Kasumi-1 (cell line): ENCODE measurements around the gene NOTCH2.
"Not testable (repeated sequence)": the region's sequence is repeated elsewhere in the genome, so short reads cannot be mapped to it uniquely, and the experiment has no call there.

Experiments used
- DNase-seq, 2 experiments: peaks; one replicate each; lab custom pipeline; 2025; lab: John Stamatoyannopoulos, UW

NOTCH2 gene

DNA sequence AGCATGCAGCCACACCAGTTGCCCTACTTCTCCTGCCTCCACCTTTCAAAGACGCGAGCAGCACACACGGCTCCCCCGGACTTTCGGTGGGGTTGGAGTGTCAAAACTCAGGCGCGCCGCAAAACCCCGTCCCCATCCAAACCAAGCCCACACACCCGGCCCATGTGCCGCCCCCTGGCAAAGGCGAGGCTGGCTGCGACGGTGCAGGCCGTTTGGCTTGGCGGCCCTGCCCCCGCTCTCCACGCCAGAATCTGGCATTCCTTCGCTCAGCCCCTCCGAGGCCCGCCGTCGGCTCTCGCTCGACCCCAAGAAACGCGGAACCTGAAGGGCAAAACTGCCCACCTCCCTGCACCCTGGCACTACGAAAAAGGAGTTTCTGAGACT is 787 bp downstream of the NOTCH2 start:
- DNase-seq: not testable (repeated sequence)

DNA sequence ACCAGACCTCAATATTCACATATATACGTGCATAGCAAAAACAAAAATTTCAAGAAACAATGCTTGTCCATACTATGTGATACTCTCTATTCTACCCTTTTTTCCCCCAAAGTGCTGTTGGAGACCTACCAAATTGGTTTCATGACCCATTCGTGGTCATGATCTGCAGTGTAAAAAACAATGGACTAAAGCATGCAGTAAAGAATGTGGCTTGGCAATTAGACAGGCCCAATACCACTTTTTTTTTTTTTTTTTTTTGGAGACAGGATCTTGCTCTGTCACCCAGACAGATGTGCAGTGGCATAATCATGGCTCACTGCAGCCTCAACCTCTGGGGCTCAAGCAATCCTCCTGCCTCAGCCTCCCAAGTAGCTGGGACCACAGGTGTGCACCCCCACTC is 21.3 kb downstream of the NOTCH2 start:
- DNase-seq: not testable (repeated sequence)

DNA sequence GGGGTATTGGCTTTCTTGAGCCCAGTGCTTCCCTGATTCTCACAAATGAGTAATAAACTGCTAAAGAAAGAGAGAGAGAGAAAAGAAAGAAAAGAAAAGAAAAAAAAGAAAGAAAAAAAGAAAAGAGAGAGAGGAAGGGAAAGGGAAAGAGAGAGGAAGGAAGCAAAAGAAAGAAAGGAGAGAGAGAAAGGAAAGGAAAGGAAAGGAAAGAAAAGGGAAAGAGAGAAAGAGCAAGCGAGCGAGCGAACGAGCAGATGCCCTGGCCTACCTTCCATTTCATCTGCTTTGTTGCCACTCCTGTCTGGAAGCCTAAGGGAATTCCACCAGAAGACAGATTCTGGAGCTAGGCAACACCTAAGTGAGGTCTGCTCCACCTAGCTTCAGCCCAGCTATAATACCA is 27.7 kb downstream of the NOTCH2 start:
- DNase-seq: not testable (repeated sequence)

DNA sequence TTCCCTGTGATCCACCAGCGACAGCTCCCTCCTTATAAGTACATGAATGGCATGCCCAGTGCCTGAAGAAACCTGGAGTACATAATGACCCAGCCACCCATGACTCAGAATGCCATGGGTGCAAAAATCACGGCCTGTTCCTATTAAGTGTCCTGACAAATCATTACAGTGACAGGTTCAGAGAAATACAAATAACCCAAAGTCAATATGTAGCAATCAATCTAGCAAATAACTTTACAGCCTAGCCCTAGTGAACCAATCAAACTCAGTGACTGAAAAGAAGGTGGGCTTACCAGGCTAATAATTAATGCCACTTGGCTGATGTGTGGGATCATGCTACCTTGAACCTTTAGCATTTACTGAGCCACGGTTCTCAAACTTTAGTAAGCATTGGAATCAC is 37.2 kb downstream of the NOTCH2 start:
- not testable (repeated sequence) for DNase-seq

DNA sequence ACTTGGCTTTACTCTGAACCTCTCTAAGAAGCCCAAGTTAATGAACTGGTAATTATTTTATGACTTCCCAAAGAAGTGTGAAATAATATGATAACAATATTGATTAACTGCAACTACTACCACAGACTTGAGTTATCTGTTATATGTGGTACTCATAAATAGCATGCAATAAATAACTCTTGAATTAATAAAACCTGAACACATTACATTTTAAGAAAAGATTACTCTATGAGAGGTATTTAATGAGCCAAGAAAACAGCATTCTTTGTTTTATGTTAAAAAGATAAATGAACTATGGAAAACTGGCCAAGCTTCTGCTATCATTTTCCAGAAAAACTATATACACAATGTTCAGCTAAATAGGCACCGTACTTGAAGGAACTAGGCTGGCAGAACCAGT is 45.7 kb downstream of the NOTCH2 start:
- DNase-seq: not testable (repeated sequence)

DNA sequence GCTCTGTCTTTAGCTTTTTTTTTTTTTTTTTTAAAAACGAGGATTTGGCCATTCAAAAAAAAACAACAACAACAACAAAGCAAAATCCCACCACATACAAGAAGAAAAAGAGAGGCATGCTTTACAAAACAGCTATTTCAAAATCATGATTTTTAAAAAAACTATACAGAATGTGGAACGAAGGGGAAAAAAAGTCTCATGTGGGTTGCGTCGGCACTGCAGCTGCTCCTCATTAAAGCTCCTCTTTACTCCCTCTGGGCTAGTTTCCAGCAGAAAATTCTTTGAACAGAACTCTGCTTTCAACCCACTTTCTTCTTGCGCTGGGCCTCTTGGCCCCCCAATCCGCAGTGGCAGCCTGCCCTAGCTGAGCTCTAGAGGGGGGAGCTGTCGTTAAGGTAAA is 54.5 kb downstream of the NOTCH2 start:
- DNase-seq: not testable (repeated sequence)

DNA sequence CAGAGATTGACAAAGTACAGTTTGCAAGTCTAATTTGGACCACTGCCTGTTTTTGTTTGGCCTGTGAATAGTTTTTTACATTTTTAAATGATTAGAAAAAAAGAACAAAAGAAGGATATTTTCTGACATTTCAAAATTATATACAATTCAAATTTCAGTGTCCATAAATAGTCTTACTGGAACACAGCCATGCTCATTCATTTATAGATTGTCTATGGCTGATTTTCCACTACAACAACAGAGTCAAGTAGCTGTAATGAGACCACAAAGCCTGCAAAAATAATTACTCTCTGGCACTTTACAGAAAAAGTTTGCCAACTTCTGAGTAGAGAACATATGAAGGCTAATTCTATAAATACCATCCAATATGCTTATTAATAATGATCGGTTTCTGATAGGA is 61.1 kb downstream of the NOTCH2 start:
- DNase-seq: not testable (repeated sequence)

DNA sequence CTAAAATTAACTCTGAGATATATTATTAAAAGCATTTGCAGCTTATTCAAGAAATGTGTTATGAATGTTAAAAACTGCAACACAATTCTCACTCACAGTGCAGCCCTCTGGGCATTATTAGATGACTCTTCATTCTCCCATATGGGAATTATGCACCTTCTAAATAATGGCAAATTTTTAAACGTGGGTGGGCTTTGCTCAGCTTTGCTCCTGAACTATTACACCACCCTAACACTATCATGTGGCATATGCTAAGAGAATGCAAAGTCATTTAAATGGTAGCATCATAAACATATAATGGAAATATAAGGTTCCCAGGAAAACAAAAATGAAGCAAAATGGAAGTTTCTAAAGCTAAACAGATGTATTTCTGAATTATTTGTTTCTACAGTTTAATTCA is 61.6 kb downstream of the NOTCH2 start:
- not testable (repeated sequence) for DNase-seq

DNA sequence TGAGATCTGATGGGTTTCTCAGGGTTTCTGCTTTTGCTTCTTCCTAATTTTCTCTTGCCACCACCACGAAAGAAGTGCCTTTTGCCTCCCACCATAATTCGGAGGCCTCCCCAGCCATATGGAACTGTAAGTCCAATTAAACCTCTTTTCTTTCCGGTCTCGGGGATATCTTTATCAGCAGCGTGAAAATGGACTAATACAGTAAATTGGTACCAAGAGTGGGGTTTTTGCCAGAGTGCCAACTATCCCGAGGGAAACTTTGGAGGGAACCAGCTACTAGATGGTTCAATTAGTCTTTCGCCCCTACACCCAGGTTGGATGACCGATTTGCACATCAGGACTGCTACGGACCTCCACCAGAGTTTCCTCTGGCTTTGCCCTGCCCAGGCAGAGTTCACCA is 68.4 kb downstream of the NOTCH2 start:
- DNase-seq: not testable (repeated sequence)

DNA sequence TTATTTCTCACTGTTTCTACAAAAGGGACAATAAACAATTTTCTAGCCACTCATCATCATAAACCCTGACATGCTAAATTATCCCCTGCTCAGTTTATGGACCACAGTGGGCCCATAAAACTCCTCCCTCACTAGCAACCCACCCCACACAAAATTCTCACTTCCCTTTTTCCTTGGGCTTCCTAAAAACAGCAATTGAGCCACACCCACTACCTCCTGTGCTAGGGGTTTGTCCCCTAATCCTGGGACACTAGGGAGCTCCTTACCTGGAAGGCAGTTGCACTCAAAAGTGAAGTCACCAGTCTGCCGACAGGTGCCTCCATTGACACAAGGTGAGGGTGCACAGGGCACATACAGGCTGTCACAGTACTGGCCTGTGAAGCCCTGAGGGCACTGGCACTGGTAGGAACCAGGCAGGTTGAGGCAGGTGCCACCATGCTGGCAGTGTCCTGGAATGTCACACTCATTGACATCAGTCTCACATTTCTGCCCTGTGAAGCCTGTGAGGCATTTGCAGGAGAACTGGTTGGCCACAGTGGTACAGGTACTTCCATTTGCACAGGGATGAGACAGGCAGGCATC is 72.6 kb downstream of the NOTCH2 start:
- DNase-seq: not testable (repeated sequence)

DNA sequence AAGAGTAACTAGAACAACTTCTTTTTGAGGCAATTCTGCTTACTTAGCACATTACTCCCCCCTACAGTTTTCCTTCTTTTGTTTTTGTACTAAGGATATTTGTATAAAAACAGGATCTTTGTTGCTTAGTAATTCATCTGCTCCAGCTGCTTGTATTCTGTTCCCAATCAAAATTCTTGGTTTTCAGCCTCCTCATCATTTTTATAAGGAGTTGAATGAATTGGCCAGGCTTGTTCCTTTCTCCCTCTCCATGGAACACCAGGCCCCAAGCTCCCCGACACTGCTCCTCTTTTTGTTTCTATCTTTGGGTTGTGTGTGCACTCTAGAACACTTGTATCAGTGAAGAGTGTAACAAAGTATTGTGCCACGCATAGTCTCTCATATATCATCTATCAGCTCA is 73.5 kb downstream of the NOTCH2 start:
- not testable (repeated sequence) for DNase-seq

DNA sequence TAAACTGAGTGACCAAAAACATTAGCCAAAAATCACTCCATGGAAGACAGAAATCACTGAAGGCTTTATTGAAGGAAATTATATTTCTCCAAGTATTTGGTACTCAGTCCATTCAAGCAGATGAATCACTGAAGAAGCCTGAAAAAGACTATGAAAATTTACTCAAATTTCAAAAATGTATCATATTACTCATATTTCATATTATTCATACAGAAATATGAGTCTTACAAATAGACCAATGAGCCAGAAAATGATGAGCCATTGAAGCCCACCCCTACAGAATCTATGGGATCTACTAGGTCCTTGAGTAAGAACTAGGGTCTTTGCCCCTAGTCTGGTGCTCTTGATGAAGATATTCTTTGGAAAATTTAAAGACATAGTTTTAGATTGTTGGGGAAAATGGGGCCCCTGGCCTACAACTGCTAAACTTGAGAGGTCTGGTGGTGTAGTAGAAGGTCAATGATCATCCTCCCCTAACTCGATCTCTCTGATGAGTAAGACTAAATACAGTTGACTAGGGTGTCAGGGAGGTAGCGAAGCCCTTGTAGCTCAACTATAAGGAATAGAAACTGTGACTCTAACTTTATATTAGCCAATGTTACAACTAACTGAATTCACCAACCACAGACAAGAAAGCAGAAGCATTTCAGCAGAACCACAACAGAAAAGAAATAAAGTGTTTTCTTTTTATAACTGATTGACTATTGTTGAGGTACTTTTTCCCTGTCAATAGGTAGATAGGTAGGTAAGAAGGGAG is 81.0 kb downstream of the NOTCH2 start:
- peak in 1 of 2 experiments; percentile 14 for DNase-seq

DNA sequence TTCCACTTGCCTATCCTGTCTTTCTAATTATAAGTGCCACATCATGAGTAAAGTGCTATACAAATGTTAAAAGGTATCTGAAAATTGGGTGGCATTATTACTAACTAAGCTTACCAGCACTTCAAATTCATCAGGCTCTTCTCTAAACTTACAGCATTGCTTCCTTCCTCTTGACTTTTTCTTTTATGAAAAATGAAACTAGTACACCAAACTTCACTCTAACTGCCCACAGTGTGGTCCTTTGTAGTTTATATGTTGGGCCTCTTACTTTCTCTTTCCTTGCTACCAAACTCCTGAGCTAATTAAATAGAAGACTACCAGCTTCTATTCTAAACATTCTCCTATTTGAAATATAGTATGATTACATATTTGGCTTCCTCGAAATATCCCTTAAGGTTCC is 81.8 kb downstream of the NOTCH2 start:
- peak in 1 of 2 experiments; percentile 13 for DNase-seq

DNA sequence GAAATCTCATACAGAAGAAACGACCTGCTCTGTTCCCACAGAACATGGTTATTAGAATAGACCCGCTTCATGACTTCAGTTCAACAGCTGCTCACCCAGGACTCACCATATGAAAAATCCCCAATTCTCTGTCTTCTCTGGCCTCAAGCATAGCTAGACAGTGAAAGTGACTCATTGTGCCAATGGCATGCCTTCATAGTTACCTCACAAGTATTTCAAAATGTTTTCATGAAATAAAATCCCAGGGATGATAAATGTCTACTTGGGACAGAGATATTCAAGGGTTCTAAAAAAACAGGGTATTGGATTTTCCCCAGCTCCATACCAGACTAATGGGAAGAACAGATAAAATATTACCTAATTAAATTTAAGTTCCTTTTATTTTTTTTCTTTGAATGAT is 82.3 kb downstream of the NOTCH2 start:
- no peak for DNase-seq

DNA sequence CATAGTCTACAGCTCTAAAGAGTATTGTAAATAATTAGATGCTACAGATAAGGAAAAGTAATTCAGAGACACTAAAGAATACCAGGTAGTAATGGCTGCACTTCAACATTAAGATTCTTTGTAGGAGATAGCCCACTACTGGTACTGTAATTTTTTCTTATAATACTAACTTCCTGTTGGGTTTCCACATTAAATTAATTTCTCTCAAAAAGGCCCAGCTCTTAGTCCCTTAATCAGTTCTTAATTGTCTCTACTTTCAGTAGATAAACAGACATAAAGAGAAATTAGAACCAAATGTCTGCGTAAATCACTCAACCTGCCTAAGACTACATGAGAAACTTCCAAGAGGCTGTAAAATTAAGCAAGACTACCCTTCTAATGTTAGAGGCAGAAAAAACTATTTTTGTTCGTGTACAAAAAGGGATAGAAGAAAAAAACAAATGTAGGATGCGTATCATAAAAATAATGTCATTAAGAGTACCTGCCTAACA is 83.4 kb downstream of the NOTCH2 start:
- DNase-seq: no peak

DNA sequence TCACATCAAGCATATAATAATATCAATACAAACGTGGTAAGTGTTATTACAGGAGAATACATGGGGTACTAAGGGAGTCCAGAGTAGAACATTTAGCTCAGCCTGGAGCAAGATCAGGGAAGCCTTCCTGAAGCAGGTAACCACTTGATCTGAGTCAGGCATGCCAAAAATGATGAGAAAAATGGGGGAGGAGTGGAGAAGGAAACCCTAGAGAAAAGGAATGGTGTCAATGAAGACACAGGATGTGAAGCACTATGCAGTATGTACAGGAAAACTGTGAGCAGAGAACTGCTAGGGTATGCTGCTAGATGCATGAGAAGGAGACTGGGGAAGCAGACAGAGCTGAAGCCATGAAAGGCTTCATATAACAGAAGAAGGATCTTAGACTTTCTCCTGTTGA is 84.7 kb downstream of the NOTCH2 start:
- DNase-seq: no peak

DNA sequence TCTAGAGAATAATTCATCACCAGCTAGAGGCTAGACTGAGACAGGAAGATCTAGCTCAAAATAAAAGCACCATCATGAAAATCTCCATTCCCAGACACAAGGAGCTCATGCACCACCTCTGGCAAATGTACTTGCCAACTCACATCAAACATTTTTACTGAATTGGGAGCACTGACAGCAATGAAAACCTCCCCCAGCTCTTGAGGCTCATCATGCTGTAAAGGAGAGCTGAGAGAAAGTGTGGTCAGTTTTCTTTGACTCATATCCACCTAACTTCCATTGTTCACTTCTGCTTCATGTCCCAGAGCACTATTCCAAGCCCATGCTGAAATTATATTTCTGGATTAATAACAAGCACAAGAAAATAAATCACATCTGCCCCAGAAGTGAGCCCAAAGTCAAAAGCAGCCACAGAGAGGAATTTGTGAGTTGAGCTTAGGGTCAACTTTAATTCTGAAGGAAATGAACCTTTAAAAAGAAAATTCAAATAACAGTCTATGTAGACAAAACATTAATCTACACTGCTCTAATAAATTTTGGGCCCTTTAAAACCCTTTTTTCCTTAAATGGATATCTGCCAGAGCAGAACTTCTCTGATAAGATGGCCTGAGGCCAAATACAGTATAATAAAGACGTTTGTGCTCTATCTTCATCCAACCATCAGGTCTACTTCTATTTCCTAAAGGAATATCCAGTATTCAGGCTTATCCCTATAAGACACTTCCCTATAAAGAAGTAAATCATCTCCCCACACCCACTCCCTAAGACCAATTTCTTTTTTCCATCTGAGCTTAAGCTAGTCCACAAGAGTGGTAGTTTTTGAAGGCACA is 87.3 kb downstream of the NOTCH2 start:
- DNase-seq: no peak

DNA sequence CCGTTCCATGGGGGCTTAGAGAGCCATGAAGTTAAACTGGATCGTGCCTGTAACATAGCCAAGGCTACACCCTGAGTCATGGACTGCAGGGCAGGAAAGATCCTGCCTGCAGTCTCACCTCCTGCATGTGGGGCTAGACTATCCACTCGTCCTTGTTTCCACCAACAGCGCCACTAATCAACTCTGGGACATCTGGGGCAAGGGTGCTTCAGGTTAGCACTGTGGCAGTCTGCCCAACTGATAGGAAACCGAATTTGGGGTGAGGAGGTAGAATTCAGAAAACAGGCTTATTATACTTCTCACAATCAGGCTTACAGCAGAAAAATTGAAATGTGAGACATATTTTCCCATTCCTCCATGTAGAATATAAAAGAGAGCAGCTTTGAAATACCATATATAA is 88.0 kb downstream of the NOTCH2 start:
- DNase-seq: no peak

DNA sequence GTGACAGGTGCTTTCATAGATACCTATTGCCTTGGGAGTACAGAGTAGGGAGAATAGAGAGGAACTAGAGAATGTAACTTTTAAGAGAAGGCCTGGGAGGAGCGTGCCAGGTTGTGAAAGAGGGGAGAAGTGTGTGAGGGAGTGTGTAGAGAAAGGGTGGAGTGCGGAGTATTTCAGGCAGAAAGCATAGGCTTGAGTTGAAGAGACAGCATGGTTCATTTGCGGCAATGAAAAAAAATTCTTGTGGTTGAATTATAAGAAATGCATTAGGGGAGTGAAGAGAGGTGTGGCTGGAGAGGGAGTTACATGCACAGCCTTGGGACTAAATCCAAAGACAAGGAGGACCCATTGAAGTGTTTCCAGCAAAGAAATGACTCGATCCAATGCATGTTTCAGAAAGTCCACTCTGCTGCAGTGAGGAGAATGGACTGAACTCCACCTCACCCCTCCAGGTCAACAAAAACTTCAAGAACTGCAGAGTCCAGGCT is 91.4 kb downstream of the NOTCH2 start:
- no peak for DNase-seq

DNA sequence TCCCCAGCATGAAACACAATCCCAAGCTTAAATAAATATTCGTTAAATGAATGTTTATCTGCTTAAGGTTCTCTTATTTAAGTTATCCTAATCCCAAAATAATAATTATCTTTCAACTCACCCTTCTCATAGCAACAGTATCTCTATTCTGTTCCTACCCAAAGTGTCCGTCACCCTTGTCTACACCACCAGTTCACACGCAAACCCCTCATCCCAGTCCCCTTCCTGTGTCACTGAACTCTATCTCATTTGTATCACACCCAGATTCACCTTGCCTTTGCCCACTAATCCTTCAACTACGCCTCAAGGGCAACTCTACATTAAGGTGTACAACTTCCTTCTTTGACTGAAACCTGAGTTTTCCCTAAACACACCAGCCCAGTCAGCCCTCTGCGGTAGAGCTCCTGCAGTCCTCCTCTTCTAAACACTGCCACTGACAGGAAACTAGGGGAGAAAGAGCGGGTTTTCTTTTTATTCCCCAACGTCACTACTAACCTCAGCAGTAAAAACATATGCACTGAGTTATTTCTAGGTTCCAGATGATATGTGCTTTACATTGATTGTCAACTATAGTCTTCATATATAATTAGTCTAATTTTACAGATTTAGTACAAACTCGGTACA is 92.2 kb downstream of the NOTCH2 start:
- DNase-seq: not testable (repeated sequence)

DNA sequence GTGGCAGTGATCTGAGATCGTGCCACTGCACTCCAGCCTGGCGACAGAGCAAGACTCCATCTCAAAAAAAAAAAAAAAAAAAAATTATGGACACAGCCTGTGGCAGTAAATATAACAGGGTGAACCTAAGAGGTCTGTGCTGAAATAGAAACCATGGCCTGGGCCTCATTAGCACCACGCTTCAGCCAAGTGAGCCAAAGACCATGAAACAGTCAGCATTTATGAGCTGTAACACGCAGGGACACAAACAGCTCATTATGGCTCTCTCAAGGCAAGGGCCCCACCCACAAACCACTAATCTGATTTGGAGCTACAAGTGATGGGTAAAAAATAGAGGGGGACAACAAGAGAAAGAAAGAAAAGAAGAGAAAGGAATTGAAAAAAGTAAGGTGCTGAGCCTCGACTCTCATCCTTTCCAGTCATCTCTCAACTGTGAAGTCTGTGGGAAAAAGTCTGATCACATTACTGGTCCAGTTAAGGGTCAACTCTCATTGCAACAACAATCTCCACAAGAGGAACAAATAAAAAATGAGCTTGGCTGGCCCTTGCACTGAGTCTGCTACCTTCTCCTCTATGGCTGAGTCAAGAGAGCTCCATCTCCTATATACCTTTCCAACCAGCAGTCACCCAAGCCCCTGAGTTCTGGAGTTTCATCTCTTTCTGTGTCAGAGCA is 93.7 kb downstream of the NOTCH2 start:
- DNase-seq: not testable (repeated sequence)

DNA sequence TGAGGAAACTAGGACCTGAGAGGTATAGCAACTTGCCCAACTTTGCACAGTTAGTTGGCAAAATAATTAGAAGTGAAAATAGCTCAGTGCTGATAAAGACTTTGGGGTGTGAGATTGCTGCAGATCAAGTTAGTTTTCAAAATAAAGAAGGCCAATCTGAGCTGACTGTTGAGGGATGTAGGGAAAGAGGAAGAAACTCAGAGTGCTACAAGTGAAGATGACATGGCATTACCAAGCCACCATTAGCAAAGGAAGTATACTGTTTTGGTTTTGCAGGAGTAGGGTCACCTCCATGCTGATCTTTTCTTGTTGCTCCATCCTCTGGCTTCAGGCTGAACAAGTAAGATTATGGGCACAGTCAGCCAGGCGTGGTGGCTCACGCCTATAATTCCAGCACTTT is 94.5 kb downstream of the NOTCH2 start:
- no peak for DNase-seq
